Cardiac septum (tissue), 1 donor: ENCODE data around the gene DCDC1. TPM values are rescaled to one million over a fixed set of nuclear protein-coding genes. Genes with fewer than 3 reads are reported as not detected.

Source experiments
- DNase-seq: peaks from one replicate; pipeline ENCODE4 v3.0.0-alpha.2; 2020; ENCODE audit warnings: low spot score
- intact Hi-C: fragments of 100-400 bp; cut with DNase I; formaldehyde crosslinking; loops from one replicate; pipeline ENCODE4 v1.14.0; 2022
- total RNA-seq: library from RNA; stranded (reverse); fragmentation: NEBNext Ultra II Directional; extraction: Animal tissue kit (Norgen Biotek cat#: 25700); gene quantifications from one replicate; pipeline ENCODE4 v1.2.1, GENCODE V29; 2021
- donor health status: DM: no; HTN: no; CAD: no.

DCDC1 gene
- total RNA-seq, 1 donor from 2014 or later, result not detected

DNA sequence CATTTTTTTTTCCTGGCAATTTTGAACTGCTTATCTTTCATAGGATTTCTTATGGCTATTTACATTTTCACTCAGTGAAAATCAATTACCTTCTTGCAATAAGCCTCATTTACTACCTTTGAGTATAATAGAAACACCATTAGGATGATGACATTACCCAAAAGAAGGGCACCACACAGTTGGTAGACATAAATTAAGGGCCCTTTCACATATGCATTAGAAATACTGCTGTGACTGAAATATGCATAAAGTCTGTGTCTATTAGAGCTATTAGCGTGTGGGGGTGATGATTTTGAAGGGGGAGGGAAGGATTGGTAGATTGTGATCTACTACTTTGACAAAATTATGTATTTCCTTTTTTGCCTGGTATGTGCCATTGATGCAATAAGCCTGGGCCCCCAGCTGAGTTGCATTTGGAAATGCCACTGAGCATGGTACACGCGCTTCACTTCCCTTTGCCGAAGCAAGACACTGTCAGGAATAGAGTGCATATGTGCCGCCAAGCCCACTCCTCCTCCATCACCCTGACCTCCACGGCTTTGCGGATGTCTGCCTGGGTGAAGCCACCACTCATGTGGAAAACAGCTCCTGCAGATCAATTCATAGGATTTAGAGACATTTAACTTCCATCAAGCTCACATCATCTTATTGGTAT is 339.3 kb downstream of the DCDC1 start:
- intact Hi-C loops, result no loop called here
- DNase-seq, result no peak

DNA sequence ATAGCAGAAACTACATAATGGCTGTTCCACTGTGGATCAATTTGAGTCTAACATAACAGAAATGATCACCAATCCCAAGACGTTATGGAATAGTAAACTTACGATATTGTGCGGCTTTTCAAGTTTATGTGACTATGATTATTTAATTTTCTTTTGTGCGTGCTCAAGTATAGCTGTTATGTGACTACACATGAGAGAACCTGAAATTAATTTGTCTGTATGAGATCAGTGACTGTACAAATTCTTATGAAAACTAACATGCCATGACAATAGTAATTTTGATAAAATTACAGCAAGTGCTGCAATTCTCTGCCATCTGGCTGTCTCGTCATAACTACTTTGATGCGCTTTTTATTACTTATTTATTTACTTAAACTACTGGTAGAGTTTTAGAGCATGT is 343.2 kb downstream of the DCDC1 start:
- intact Hi-C loops, result no loop called here
- no peak for DNase-seq

DNA sequence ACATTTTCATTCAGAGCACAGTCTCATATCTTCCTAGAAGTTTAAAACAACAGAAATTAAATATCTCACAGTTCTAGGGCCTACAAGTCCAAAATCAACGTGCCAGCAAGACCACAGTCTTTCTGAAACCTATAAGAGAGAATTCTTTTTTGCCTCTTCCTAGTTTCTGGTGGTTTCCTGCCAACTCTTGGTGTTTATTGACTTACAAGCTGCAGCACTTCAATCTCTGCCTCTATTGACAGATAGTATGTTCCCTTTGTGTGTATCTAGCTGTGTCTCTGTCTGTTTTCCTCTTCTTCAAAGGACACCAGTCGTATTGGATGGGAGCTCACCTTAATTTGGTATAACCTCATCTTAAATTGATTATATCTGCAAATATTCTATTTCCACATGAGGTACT is 347.5 kb downstream of the DCDC1 start:
- intact Hi-C loops, result no loop called here
- DNase-seq, result no peak

DNA sequence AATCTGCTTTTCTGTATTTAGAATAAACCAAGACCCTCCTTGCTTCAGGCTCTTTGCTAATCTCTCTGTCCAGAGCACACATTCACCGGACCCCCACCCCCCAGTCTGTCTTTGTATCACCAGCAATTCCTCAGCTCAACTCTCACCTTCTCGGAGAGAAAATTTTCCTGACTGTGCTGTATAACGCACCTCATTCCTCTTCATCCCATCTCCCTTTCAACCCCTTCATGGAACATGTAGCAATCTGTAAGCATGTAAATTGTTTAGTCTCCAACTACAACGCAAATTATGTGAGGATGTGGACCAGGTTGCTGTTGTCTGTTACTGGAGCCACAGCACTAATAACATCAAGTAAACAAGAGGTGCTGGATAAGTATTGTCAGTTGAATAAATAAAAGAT is 349.8 kb downstream of the DCDC1 start:
- intact Hi-C loops, result no loop called here
- DNase-seq, result no peak

DNA sequence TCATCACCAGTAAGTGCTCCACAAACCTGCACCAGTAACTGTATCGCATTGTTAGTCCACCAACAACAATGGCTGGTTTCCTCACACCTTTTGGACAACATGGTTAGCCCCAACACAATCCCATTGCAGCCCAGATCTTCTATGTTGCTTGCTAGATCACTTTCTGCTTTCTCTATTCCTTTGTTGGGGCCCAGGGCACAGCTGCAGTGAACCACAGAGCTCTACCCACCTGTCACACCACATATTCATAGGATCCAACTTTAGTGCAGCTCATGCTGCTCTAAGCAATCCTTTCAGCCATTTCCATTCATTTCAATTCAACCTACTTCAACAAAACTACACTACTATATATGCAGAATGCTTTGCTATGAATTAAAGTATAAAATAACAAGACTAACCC is 364.3 kb downstream of the DCDC1 start:
- DNase-seq, result no peak
- intact Hi-C loops, result no loop called here

DNA sequence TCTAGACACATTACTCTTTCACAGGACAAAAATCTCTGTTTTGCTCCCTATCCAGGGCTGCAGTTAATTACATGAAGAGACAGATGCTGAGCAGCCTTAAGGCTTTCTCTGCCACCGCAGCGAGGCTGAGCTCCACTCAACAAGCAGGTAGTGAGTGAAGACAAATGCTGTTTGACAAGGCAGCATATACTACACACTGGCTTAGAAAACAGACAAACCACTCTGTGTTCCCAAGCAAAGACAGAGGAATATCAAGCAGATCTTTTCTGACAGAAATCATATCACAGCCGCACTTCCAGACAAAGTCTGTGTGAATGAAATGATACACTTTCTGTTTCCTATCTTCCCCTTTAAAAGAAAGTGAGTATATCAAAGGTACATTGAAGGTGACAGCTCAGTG is 368.1 kb downstream of the DCDC1 start:
- no peak for DNase-seq
- intact Hi-C loops, result no loop called here

DNA sequence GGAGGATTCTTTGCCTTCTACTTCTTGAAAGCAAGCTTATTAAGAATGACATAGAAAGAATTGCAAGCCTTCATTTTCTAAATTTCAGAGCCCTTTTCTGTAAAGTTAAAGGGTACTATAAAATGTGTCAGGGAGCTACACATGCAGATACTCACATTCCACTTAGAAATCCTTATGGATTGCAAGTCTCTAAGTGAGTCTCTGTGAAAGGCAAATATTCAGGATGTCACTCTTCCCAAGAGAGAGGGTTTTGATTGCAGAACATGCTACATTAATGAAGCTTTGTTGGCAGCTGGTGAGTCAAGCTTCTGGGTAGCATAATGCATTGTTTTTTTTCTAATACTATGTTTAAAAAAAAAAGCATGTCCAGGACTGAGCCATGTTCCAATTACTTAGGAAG is 369.2 kb downstream of the DCDC1 start:
- no peak for DNase-seq

DNA sequence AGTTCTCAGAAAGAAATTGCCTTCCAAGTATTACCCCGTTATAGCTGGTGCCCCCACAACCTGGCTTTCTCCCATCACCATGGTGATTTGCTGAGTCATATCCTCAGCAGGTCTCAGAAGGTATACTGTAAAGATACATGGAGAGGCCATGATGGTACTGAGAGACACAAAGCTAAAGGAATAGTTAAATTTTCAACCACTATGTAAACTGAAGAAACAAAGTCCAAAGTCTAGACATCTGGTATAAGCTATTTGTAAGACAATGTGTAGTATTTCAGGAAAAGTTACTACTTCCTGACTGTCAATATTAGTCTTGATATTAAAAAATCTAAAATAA is 377.1 kb downstream of the DCDC1 start:
- DNase-seq, result no peak
- intact Hi-C loops, result no loop called here

More for the DNA sequence above, 369.2 kb downstream of the DCDC1 start:
- intact Hi-C loops, result no loop called here

DNA sequence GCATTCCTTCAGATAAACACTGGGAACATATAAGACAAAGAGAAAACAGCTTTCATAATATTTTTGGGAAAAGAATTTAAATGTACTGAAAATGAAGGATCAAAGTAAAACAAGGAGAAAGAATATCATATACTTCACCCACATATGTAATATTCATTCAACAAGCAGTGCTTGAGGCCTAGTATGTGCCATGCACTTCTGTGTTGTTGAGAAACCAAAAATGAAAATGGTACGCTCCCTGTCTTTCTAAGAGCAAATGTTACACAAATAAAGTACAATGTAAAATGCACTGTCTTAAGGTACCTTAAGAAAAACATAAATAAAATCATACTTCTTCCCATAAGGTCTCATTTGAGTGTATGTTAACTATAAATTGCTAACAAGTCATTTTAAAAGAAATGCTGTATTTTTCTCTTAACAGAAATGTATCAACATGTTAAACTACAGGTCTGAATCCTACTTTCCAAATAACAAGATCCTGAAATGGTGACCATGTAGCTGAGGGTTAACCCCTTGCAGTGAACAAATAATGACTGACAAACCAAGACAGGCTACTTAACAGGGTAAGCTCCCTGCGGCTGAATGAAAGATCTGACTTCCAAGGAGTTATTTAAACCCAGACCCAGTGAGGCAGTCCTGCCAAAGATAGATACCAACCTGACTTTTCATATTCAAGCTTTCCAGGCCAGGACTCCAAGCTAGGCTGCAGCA is 377.6 kb downstream of the DCDC1 start:
- no peak for DNase-seq

DNA sequence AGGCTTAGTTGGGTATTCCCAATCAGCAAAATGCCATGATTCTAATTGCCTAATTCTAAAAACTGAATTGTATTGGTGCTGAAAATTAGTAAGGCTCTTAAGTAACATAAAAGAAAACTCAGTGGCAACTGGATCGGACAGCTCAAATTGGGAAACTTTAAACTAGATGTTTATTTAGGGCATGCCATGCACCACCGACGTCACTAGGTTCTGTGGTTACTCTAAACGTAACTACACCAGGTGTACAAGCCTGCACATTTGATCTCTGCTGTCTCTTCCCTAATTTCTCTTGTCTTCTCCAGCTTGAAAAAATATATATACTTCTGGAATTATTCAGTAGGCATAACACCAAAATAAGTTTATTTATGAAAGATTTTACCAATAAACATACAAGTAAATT is 378.2 kb downstream of the DCDC1 start:
- DNase-seq, result no peak
- intact Hi-C loops, result no loop called here

More for the DNA sequence above, 377.6 kb downstream of the DCDC1 start:
- intact Hi-C loops, result no loop called here

DNA sequence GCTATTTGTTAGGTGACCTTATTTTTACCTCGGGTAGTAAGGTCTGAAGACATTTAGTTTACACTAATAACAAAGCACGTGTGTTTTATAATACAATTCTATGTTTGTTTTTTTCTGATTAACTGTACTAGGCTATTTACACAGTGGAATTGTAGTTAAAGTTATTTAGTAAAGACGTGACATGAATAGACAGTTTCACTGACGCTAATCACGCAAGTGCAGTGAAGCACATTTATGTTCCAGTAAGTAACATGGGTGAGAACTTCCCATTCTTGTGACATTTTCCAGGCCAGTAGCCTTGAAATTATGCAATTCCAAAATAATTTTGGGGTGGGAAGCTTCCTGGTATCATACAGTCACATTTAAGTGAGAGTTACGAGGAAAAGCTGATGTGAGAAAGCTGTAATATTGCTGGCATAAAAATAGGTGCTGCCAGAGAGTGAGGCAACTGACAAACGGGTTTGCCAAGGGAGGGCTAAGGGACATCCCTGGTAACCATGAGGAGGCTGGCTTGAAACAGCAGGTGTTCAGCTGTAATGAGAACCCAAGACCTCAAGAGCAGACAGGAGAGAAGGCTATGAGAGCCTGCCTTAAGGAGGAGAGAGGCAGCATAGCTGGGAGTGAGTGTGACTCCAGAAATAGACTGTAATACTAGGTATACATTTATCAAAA is 378.8 kb downstream of the DCDC1 start:
- DNase-seq, result no peak
- intact Hi-C loops, result no loop called here

DNA sequence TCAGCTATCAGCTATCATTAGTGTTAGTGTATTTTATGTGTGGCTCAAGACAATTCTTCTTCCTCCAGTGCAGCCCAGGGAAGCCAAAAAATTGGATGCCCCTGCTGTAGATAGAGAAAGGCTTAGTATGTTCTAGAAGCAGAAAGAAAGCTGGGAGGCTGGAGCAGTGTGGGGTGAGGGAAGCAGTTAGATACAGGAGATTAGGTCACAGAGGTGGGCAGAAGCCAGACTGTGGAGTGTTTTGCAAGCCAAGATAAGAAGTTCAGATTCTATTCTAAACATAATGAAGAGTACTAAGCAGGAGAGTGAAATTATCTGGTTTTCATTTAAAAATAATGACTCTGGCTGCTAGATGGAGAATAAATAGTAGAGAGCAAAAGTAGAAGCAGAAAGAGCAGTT is 381.7 kb downstream of the DCDC1 start:
- DNase-seq, result no peak
- intact Hi-C loops, result no loop called here

DNA sequence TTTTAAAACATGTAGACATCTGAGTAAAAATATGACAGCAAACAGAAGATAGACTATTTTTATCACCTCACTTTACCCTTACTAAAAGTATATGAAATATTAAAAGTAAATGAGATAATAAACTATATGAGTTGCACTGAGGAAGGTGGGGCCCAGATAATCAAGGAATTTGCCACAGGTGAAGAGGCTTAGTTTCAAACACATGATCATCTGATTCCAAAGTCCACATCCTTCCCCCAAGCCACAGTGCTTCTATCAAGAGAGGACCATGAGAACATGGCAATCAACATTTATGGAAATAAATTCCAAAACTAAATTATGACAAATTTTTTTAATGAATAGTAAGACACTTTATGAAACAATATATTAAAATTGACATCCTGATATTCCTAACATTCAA is 384.0 kb downstream of the DCDC1 start:
- intact Hi-C loops, result no loop called here
- DNase-seq, result no peak

DNA sequence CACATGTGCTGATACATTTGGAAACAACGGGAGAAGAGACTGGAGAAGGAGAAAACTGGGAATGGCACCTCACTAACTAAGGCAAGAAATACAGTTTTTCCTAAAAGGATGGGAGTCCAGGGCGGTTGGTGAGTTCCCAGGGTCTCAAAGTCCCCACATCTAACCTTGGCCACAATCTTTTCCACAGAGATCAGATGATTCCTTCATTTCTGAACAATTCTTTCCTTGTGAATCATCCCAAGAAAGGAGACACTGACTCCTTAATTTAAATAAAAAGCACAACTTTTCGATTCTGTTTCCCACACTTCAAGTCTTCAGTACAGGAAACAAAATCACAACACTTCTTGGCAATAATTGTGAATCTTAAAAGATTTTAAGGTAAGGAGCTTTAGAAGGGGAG is 384.7 kb downstream of the DCDC1 start:
- intact Hi-C loops, result no loop called here
- no peak for DNase-seq

DNA sequence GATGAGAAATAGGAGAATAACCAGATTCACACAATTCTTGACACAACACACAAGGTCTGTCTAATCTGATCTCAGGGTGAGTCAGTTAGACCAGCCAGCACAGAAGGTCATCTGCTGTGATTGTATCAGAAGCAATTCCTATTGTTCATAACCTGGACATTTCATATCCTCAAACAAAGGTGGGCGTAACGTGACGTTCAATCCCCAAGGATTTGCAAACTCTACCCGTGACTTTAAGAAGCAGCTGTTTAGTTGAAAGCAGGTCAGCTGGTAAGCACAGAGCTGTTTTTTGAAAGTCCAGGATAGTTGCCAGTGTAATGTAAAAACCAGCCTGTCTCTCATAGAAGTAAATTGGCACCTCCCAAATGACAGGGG is 385.1 kb downstream of the DCDC1 start:
- no peak for DNase-seq
- intact Hi-C loops, result no loop called here

DNA sequence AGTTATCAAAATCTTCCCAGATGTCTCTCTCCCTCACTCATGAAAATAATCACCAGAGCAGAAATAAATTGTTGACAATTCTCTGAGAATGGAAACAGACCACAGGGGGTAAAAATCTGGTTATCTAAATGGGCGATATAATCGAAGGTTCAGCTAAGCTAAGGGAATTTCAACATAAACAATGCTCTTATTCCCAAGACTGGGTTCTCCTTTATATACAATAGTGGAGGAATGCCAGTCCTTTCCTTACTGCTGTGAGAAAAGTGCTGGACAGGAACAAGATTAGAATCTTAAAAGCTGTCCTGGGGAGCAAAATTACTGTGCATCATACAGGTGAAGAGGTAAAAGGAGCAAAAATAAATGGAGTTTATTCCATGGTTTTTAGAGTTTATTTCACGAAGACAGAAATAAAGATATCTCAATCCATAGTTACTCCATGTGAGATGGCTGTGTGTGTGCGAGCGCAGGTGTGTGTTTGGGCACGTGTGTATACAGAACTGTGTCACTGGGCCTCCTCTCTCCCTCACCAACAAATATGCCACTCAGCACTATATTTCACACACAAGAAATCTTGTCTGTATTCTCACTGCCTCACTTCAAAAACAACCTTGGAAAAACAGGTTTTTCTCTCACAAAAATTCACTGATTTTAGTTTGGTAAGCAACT is 385.6 kb downstream of the DCDC1 start:
- DNase-seq, result no peak
- intact Hi-C loops, result no loop called here

DNA sequence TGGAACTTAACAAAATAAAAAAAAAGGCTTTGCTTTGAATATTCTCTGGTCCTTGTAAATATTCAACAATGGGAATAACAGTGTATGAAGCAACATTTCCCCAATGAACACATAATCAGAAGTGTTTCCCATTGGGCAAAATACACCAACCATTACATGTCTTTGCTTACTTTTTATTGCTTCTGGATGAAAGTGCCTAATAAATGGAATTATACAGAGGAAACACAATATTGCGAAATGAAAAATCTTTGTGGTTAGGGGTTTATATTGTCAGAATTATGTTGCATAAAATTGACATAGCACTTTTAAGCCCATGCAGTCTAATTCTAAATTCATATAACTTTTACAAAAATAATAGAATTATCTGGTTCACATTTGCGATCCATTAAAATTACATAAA is 386.4 kb downstream of the DCDC1 start:
- intact Hi-C loops, result no loop called here
- DNase-seq, result no peak

DNA sequence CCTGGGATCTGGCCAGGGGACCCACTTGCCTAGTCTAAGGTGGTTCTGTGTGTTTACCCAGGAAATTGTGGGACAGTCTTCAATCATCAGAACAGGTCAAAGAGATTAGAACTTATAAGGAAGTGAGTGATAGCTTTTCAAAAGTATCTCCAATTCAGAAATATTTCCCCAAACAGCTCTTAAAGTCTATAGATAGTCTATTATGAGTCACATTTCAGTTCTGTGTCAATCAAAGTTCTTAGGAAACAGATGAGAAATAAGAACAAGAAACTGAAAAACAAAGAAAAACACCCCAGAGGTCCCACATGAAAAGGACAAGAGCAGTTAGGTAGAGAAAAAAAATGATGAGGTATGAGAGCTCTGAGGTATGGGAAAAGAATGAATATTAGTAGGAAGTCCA is 402.0 kb downstream of the DCDC1 start:
- intact Hi-C loops, result no loop called here
- DNase-seq, result no peak

DNA sequence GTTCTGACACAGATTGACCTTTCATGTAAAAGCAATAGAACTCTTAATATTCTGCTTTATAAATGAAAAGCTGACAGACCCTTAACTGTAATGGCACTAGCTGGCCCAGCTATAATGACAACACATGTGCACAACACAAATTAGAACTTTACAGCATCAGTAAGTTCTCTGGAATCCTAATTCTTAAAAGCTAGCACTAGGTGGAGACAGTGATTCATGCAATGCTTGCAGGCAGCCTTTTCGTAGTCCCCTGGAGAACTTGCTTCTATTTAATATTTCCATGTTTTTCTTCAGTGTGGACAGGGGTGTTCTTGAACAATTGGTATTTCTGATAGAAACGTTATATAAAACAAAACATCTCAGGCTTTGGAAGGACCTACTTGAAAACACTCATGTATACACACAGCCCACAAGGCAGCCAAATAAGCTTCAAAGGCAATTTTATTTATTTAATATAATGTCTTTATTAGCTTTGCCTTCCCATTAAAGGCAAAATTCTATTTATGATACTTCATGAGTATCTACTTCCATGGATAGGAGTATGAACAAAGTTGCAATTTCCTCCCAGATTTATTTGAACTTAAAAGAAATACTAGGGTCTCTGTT is 409.0 kb downstream of the DCDC1 start:
- no peak for DNase-seq
- intact Hi-C loops, result no loop called here

DNA sequence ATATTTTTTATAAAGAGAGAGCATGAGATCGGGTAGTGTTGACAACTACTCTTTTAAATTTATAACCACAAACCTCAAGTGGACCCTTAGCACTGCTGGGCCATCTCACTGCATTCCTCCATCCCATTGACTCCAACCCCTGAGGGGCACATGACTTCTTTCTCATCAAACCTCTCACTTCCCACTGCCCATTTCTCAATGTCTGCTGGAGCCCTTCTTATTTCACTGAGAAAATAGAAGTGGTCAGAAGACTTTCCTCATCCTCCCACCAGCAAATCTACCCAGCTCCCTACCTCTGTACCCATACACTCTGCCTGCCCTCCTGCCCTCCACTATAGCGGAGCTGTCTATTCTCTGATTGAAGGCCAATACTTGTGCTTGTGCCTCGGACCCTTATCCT is 412.8 kb downstream of the DCDC1 start:
- intact Hi-C loops, result no loop called here

More for the DNA sequence above, 412.8 kb downstream of the DCDC1 start:
- no peak for DNase-seq
